ENCODE data around the gene CLTC.

GRCh38 chr17:59693582-59693981 is 73.9 kb downstream of the CLTC start:
- TF ChIP-seq POLR2AphosphoS5 (IDR thresholded peaks at IDR 0.05) = no peak
- TF ChIP-seq, protein P1, sequence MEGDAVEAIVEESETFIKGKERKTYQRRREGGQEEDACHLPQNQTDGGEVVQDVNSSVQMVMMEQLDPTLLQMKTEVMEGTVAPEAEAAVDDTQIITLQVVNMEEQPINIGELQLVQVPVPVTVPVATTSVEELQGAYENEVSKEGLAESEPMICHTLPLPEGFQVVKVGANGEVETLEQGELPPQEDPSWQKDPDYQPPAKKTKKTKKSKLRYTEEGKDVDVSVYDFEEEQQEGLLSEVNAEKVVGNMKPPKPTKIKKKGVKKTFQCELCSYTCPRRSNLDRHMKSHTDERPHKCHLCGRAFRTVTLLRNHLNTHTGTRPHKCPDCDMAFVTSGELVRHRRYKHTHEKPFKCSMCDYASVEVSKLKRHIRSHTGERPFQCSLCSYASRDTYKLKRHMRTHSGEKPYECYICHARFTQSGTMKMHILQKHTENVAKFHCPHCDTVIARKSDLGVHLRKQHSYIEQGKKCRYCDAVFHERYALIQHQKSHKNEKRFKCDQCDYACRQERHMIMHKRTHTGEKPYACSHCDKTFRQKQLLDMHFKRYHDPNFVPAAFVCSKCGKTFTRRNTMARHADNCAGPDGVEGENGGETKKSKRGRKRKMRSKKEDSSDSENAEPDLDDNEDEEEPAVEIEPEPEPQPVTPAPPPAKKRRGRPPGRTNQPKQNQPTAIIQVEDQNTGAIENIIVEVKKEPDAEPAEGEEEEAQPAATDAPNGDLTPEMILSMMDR (IDR thresholded peaks at IDR 0.05 in 8 of 11, conservative IDR thresholded peaks at IDR 0.05 in 3 of 11) = no peak

All from spleen (tissue), 7 donors.